Tibial nerve (tissue), 4 donors: Measurements from ENCODE around the gene POTEH.
"Not testable (repeated sequence)": the region's sequence is repeated elsewhere in the genome, so short reads cannot be mapped to it uniquely, and the experiment has no call there.

Source experiments
- EP300 ChIP-seq, 2 donors: sonication (generic); formaldehyde crosslinking; IDR thresholded peaks; one replicate each; pipeline ENCODE4 v1.6.1; 2017; ENCODE audit warnings: antibody characterized with exemption in 2 of 2, mild to moderate bottlenecking in 1 of 2
- POLR2A ChIP-seq, 2 donors: fragments of 450-650 bp; IDR thresholded peaks; one replicate each; pipeline ENCODE4 v1.6.1; 2017; ENCODE audit warnings: antibody characterized with exemption in 2 of 2, mild to moderate bottlenecking in 2 of 2, moderate library complexity in 2 of 2
- TF ChIP-seq, protein P1 (sequence below), 5 experiments: fragments of 200-600 bp in 3 of 5; fragments of 450-650 bp in 2 of 5; sonication (generic) in 3 of 5; IDR thresholded peaks; one replicate each; pipeline ENCODE4 v1.5.1; 2016 to 2019; ENCODE audit warnings: antibody characterized with exemption in 5 of 5, mild to moderate bottlenecking in 3 of 5, moderate library complexity in 2 of 5

DNA sequence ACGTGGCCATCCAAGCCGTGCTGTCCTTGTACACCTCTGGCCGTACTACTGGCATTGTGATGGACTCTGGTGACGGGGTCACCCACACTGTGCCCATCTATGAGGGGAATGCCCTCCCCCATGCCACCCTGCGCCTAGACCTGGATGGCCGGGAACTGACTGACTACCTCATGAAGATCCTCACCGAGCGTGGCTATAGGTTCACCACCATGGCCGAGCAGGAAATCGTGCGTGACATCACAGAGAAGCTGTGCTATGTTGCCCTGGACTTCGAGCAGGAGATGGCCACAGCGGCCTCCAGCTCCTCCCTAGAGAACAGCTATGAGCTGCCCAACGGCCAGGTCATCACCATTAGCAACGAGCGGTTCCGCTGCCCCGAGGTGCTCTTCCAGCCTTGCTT lies 32.1 kb downstream of the POTEH start:
- TF ChIP-seq, protein P1, sequence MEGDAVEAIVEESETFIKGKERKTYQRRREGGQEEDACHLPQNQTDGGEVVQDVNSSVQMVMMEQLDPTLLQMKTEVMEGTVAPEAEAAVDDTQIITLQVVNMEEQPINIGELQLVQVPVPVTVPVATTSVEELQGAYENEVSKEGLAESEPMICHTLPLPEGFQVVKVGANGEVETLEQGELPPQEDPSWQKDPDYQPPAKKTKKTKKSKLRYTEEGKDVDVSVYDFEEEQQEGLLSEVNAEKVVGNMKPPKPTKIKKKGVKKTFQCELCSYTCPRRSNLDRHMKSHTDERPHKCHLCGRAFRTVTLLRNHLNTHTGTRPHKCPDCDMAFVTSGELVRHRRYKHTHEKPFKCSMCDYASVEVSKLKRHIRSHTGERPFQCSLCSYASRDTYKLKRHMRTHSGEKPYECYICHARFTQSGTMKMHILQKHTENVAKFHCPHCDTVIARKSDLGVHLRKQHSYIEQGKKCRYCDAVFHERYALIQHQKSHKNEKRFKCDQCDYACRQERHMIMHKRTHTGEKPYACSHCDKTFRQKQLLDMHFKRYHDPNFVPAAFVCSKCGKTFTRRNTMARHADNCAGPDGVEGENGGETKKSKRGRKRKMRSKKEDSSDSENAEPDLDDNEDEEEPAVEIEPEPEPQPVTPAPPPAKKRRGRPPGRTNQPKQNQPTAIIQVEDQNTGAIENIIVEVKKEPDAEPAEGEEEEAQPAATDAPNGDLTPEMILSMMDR (IDR thresholded peaks at IDR 0.05) = not testable (repeated sequence)
- TF ChIP-seq POLR2A, EP300 (IDR thresholded peaks at IDR 0.05): not testable (repeated sequence)
